SK-MEL-5 (cell line): ENCODE results near the gene BTBD19. TPM values are rescaled to one million over a fixed set of nuclear protein-coding genes. Genes with fewer than 3 reads are reported as not detected.
"Not testable (repeated sequence)": the region's sequence is repeated elsewhere in the genome, so short reads cannot be mapped to it uniquely, and the experiment has no call there.

Experiments used
- DNase-seq: peaks from one replicate; pipeline ENCODE4 v3.0.0-alpha.2; 2016; ENCODE audit warnings: low read depth, low spot score
- in situ Hi-C: cut with HindIII; loops from 2 replicates; pipeline ENCODE4 v1.10.0; 2016; ENCODE audit warnings: low sequenced_read_pairs, high pct_unique_total_duplicates, low pct_unique_long_range_greater_than_20kb
- total RNA-seq: library from RNA; depleted of rRNA; stranded (reverse); fragments of >200 nt; shearing (Covaris generic); gene quantifications from 2 replicates; pipeline ENCODE4 v1.2.3, GENCODE V29; 2014

BTBD19 gene
- total RNA-seq, 1 experiment from 2014 or later = not detected

- in situ Hi-C loops = no loop called here
- DNase-seq = peak; percentile 95
Measured at GRCh38 chr1:44819608-44820327, 11.4 kb downstream of the BTBD19 start.

DNA sequence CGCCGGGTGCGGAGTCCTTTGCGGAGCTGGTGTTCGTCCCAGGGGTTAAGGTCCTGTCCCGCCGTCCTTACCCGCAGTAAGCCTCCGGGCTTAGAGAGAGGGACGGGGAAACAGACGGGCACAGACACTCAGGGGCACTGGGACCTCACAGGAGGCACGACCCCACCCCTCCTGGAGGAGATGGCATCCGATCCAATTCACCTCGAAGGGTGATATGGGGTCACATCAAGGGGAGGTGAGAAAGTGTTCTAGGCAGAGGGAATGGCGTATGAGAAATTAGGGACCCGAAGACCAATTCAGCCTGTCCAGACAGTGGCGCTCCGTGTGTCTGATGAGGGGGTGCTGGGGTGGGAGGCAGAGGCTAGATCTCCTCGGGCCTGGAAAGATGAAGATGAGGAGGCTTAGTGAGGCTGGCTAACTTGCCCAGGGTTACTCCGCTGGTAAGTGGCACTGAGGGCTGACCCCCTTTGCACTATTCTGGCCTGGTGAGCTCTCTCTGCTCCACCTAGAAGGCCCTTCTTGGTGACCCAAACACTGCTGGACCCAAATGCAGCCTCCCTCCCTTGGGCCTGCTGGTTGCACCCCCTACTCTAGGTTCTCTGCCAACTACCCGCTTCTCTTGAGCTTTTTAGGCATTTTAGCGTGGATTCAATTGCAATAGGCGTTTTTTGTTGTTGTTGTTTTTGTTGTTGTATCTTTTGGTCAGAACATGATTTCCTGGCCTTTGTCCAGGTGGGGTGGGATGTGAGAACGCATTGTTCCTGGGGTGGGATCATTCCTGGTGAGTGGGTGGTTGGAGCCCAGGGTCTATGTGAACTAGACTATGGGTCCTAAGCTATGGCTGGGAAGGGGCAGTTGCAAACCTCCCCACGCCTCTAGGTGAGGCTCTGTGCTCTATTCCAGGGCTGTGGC, 12.3 kb downstream of the BTBD19 start:
- in situ Hi-C loops = no loop called here
- DNase-seq = no peak

GRCh38 chr1:44821240-44821715, 13.0 kb downstream of the BTBD19 start:
- in situ Hi-C loops = no loop called here
- no peak for DNase-seq

GRCh38 chr1:44822131-44822701, 13.9 kb downstream of the BTBD19 start:
- DNase-seq = no peak
- in situ Hi-C loops = no loop called here

GRCh38 chr1:44822981-44823451, 14.7 kb downstream of the BTBD19 start:
- in situ Hi-C loops = no loop called here
- DNase-seq = no peak

DNA sequence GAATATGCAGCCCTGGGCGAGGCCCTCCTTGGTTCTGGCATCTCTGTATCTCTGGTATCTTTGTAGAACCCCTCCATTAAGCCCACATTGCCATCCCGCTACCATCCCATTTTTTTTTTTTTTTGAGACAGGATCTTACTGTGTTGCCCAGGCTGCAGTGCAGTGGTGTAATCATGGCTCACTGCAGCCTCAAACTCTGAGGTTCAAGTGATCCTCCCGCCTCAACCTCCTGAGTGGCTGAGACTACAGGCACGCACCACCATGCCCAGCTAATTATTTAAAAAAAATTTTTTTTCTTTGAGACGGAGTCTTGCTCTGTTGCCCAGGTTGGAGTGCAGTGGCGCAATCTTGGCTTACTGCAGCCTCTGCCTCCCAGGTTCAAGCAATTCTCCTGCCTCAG, 16.1 kb downstream of the BTBD19 start:
- DNase-seq, in situ Hi-C loops: not testable (repeated sequence)

DNA sequence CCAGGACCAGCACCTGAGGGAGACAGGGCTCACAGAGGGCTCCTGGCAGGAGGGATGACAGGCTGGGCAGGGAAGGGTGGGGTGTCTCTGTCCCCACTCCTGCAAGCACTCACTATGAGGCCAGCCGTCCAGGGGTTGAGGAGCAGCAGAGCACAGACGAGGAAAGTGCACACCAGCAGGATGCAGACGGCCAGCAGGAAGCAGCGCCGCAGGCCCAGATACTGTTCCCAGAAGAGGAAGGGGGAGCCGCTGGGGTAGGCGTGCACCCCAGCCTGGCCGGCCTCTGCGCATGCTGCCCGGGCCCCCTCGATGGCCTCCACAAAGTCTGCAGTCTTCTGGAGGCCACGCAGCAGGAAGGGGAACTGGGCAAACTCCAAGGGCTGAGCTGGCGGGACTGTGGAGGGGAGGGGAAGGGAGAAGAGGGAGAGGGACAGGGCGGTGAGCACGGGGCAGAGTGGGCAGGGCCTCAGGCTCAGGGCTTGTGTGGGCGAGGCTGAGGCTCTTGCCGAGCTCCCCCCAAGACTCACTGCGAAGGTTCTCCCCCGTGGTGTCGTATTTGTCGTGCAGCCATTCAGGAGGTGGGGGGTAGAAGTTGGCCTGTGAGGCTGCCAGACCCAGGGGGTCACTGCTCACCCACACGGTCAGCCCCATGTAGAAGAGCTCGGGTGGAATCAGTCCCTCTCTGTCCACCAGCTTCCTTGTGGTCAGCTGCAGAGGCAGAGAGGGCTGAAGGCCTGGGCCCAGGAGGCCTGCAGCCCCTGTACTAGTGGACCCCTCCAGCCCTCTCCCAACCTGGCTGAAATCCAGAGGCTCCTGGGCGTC, 18.3 kb downstream of the BTBD19 start:
- in situ Hi-C loops = no loop called here
- no peak for DNase-seq

- in situ Hi-C loops = no loop called here
- DNase-seq = no peak
Measured at GRCh38 chr1:44827197-44828002, 19.1 kb downstream of the BTBD19 start.

- in situ Hi-C loops = no loop called here
Measured at GRCh38 chr1:44828003-44828651, 19.8 kb downstream of the BTBD19 start.

DNA sequence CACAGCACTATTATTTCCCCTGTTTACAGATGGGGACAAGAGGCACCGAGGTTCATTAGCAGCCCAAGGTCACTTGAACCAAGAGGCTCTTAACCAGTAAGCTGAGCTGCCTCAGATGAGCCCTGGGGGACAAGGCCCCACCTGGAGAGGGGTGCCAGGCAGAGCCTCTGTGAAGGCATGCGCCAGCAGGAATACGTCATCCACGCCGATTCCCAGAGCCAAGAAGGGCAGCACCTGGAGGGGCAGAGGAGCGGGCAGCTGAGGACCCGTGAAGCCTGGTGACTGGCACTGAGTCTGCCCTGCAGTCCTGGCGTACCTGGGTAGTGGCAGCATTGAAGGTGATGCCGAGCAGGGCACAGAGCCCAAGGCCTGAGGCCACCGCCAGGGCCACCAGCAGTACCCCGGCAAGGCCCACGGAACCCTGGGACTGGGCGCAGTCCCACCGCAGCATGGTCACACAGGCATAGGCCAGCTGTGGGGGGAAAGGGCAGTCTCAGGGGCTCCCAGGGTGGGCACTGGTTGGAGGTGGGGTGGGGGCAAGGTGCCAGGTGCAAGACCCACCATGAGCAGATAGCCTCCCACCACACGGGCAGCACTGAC, 20.6 kb downstream of the BTBD19 start:
- in situ Hi-C loops = no loop called here
- no peak for DNase-seq

More at GRCh38 chr1:44828003-44828651, 19.8 kb downstream of the BTBD19 start:
- DNase-seq = no peak

- in situ Hi-C loops = no loop called here
- no peak for DNase-seq
Measured at GRCh38 chr1:44829506-44830384, 21.4 kb downstream of the BTBD19 start.

DNA sequence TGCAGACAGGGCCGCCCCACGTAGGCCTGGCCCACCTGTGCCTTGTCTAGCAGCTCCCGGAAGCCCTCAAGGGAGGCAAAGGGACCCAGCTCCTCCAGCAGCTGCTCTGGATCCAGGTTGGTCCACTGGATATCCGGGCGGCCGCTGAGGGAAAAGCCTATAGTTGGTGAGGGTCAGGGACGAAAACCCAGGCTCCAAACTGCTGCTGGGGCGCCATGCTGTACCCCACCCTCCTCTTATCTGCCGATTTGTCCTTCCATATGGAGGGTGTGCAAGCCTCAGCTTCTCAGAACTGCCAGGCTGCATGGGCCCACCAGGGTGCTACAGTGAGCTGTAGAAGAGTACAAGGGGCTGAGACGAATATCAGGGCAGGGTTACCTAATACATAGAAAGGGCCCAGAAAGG, 22.6 kb downstream of the BTBD19 start:
- DNase-seq = no peak
- in situ Hi-C loops = no loop called here

- DNase-seq = no peak
- in situ Hi-C loops = no loop called here
Measured at GRCh38 chr1:44831516-44831915, 23.2 kb downstream of the BTBD19 start.

DNA sequence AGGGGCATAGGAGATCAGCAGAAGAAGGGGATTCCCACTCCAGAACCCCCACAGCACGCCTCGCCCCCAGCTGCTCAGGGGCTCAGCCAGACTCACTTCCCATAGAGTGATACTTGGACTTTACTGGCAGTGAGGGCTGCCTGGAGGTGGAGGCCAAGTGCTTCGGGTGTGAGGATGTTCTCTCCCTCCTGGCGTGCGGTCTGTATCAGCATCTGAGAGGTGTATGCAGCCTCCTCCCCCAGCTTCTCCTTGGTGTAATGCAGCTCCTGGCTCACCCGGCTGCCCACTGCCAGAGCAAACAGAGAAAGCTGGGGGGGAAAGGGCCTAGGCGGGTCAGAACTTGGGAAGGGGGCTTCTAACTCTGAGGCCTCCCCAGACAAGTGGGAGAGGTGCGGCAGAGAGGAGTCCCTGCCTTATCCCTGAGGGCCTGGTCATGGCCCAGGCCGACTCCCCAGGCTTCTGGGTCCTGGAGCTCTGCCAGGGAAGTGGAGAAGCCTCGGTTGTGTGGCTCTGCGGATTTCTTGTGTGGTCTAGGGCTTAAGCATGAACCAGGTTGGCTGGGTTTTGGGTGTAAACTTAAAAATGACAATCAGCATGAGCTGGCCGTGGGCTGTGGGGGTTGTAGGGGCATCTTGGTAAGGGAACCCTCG, 23.9 kb downstream of the BTBD19 start:
- no peak for DNase-seq
- in situ Hi-C loops = no loop called here

DNA sequence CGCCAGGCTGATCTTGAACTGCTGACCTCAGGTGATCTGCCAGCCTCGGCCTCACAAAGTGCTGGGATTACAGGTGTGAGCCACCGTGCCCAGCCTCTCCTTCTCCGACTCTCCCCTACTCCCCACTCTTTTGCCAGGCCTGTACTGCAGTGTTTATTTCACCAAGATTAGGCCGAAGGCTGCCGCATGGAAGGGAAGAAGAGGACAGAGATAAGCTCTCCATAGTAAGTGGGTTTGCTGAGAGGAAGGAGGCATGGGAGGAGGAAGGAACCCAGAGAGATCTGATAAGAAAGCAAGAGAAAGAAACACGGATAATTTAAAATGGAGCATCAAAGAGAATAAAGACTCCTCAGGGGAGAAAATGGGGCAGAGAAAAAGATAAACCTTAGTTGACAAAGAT, 26.0 kb downstream of the BTBD19 start:
- in situ Hi-C loops = no loop called here

More for the DNA sequence above, 26.0 kb downstream of the BTBD19 start:
- DNase-seq = no peak
